ENCODE measurements around the gene ZBTB7A.

ZBTB7A gene

GRCh38 chr19:4086411-4086867 is 19.7 kb upstream of the ZBTB7A start:
- no peak overlapping the region for H3K27ac ChIP-seq (replicated peaks)
- DNase-seq (ENCODE audit: low read depth in 1 of 2, low spot score in 1 of 2) = no peak
- TF ChIP-seq SPI1 (IDR thresholded peaks at IDR 0.05; ENCODE audit: borderline replicate concordance, low read depth) (no peak), CTCF (IDR thresholded peaks at IDR 0.05; ENCODE audit: insufficient read depth, low read length) (no peak), REST (IDR thresholded peaks at IDR 0.05; ENCODE audit: insufficient replicate concordance, low read depth) (no peak), POLR2AphosphoS5 (IDR thresholded peaks at IDR 0.05; ENCODE audit: low read depth) (no peak), GABPA (IDR thresholded peaks at IDR 0.05; ENCODE audit: low read depth) (no peak)

GRCh38 chr19:4084547-4084877 is 17.8 kb upstream of the ZBTB7A start:
- no peak overlapping the region for H3K4me3 ChIP-seq (replicated peaks; ENCODE audit: insufficient read depth, low read length)
- no peak for TF ChIP-seq CTCF (IDR thresholded peaks at IDR 0.05; ENCODE audit: insufficient read depth, low read length)
- TF ChIP-seq POLR2AphosphoS5 (IDR thresholded peaks at IDR 0.05; ENCODE audit: low read depth) = no peak
- no peak for TF ChIP-seq SPI1 (IDR thresholded peaks at IDR 0.05; ENCODE audit: borderline replicate concordance, low read depth)
- no peak for TF ChIP-seq GABPA (IDR thresholded peaks at IDR 0.05; ENCODE audit: low read depth)
- TF ChIP-seq REST (IDR thresholded peaks at IDR 0.05; ENCODE audit: insufficient replicate concordance, low read depth) = no peak
- 0 out of 2 replicates have a peak overlapping the region, but pooled peaks have one; percentile 15 for H3K27ac ChIP-seq (replicated peaks)
- H3K27me3 ChIP-seq (ENCODE audit: insufficient read depth, poor library complexity, severe bottlenecking) = no peaks in the 10 kb centered on the region
- DNase-seq (ENCODE audit: low read depth in 1 of 2, low spot score in 1 of 2) = no peak

More at GRCh38 chr19:4086411-4086867, 19.7 kb upstream of the ZBTB7A start:
- Histone ChIP-seq H3K4me3 (replicated peaks; ENCODE audit: insufficient read depth, low read length) (no peak overlapping the region), H3K27me3 (ENCODE audit: insufficient read depth, poor library complexity, severe bottlenecking) (no peaks in the 10 kb centered on the region)

GRCh38 chr19:4083677-4084546 is 17.2 kb upstream of the ZBTB7A start:
- Histone ChIP-seq H3K27me3 (ENCODE audit: insufficient read depth, poor library complexity, severe bottlenecking) (no peaks in the 10 kb centered on the region), H3K4me3 (replicated peaks; ENCODE audit: insufficient read depth, low read length) (no peak overlapping the region), H3K27ac (replicated peaks) (peak overlapping the region; percentile 35)
- peak in 1 of 2 experiments; percentile 57 for DNase-seq (ENCODE audit: low read depth in 1 of 2, low spot score in 1 of 2)
- TF ChIP-seq POLR2AphosphoS5 (IDR thresholded peaks at IDR 0.05; ENCODE audit: low read depth) (no peak), SPI1 (IDR thresholded peaks at IDR 0.05; ENCODE audit: borderline replicate concordance, low read depth) (peak; percentile 9; the same call in 1 of the 2 replicates), CTCF (IDR thresholded peaks at IDR 0.05; ENCODE audit: insufficient read depth, low read length) (no peak)

Data from HL-60 (cell line).